Tibial nerve (tissue), 4 donors: ENCODE data around the gene PER1.

Experiments used
- CTCF ChIP-seq, 5 experiments: fragments of 200-600 bp in 3 of 5; fragments of 450-650 bp in 2 of 5; sonication (generic) in 3 of 5; IDR thresholded peaks; one replicate each; pipeline ENCODE4 v1.5.1; 2016 to 2019; ENCODE audit warnings: antibody characterized with exemption in 5 of 5, mild to moderate bottlenecking in 3 of 5, moderate library complexity in 2 of 5
- EP300 ChIP-seq, 2 donors: sonication (generic); formaldehyde crosslinking; IDR thresholded peaks; one replicate each; pipeline ENCODE4 v1.6.1; 2017; ENCODE audit warnings: antibody characterized with exemption in 2 of 2, mild to moderate bottlenecking in 1 of 2
- POLR2A ChIP-seq, 2 donors: fragments of 450-650 bp; IDR thresholded peaks; one replicate each; pipeline ENCODE4 v1.6.1; 2017; ENCODE audit warnings: antibody characterized with exemption in 2 of 2, mild to moderate bottlenecking in 2 of 2, moderate library complexity in 2 of 2

DNA sequence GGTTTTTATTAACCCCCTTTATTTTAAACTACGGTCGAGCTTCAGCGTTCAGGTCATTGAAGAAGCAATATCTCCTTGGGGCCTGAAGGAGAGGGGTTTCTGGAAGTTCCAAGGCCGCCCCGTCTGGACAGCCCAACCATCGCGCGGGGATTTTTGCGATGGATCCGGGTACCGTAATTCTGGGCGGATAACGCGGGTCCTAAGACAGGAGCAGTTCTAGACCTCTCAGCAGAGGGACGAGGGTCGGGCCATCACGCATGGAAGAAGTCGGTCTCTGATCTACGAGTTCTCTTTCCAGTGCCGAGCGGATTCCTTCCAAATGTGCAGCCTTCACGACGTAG, 34.2 kb upstream of the PER1 start:
- TF ChIP-seq CTCF (IDR thresholded peaks at IDR 0.05) (peak in 3 of 5 experiments; percentile 49 to 68 (median 57)), EP300 (IDR thresholded peaks at IDR 0.05) (no peak), POLR2A (IDR thresholded peaks at IDR 0.05) (peak in 1 of 2 donors; percentile 2)
